Measurements from ENCODE around the gene HIVEP3.

The HIVEP3 gene

DNA sequence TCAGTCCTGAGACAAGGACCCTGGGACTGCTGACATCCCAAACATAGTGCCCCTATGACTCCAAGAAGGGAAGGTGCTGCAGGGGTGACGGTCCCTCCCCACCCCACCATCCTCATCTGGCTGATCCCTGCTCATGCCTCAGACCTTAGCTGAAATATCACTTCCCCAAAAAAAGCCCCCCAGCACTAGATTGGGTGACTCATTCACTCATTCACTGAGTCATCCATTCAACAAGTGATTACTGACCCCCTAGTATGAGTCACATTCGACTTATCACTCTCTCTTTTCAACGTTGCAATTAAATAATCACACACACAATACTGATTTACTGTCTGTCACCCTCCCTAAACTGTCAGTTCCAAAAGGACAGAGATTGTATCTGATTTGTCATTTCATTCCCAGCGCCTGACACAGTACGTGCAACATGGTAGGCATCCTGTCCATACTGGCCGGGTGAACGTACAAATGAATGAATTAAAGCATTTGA, 48.6 kb downstream of the HIVEP3 start:
- DNase-seq (ENCODE audit: low read depth) = no peak

DNA sequence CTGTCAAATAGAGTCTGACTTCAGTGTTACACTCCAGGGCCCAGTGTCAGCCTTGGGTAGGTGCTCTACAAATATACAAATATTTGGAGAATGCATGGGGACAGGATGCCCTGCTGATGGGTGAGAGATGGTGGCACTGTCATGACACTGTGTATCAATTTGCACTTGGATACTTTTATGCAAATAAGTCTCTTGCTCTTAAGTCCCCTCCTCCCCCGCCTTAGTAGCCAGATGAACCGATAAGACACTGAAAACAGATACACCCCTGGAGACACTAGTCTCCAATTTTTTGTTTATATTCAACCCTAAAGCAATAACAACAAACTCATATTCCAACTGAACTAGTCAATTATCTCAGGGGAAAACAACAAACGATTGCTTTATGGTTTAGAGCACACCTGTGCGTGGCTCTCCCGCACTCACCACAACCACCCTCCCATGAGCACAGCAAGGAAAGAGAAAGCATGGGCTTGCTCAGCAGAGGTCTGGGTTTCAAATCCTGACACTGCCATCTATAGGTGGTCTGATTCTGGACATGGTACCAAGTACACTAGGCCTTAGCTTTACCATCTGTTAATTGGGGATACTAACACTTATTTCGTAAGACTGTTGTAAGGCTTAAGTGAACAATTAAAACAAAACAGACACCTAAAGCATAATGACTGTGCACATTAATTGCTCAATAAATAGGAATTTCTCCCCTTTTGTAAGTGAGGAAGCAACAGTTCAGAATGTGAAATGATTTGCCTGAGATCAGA, 50.3 kb downstream of the HIVEP3 start:
- DNase-seq (ENCODE audit: low read depth) = no peak

DNA sequence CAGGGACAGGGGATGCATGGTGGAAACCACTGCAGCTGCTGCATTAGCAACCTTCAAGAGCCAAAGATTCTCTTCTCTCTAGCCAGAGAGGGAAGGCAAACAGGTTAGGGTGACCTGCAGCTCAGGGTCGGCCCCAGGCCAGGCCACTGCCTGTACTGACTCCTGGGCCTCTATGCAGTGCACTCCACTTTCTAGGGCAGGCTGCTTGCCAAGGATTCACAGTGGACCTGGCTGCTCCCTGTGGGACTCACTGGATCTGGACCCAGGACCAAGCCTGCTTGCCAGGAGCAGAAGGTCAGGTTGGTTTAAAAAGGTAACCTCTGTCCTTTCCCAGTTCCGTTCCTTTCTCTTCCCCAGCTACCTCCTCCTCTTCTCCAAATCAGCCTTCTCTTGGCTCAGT, 52.4 kb downstream of the HIVEP3 start:
- no peak for DNase-seq (ENCODE audit: low read depth)

DNA sequence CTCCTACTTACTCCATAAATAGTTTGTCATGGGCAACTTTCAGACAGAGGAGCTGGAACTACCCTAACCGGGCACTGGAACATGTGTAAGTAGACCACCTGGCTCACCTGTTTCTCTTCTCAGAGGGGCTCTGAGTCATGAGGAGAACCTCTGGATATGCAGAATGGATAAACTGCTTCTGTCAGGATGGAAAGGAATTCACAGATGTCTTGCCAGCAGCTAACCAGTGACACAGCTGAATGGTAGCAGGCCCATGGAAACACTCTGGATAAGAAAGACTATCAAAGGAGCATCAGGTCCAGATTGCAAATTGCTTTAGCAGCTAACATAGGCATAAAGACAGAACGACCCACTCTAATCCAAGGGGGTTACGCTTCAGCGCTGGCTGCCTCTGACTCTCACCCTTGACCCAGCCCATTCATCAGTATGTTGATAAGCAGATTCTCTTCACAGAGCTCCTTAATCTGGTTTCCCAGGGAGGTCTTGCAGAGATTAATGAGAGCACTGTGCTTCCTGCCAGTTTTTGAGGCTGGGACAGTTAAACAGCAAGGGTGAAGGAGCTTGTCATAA, 54.2 kb downstream of the HIVEP3 start:
- no peak for DNase-seq (ENCODE audit: low read depth)

DNA sequence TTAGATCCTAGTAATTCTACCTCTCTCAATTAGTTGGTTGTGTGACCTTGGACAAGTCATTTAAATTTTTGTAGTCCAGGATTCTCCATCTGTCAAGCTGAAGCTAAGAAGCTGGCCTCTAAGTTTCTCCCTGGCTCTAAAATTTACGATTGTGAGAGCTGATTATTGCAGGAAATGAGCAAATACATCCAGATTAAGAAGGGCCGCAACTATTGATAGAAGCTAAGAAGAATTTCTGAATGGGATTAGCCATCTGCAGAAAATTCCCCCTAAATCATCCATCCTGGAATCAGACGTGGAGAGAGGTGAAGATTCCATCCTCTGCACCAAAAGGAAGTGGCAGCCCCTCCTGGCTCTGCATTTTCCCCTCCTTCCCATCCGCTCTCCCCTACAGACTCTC, 55.0 kb downstream of the HIVEP3 start:
- DNase-seq (ENCODE audit: low read depth) = no peak

DNA sequence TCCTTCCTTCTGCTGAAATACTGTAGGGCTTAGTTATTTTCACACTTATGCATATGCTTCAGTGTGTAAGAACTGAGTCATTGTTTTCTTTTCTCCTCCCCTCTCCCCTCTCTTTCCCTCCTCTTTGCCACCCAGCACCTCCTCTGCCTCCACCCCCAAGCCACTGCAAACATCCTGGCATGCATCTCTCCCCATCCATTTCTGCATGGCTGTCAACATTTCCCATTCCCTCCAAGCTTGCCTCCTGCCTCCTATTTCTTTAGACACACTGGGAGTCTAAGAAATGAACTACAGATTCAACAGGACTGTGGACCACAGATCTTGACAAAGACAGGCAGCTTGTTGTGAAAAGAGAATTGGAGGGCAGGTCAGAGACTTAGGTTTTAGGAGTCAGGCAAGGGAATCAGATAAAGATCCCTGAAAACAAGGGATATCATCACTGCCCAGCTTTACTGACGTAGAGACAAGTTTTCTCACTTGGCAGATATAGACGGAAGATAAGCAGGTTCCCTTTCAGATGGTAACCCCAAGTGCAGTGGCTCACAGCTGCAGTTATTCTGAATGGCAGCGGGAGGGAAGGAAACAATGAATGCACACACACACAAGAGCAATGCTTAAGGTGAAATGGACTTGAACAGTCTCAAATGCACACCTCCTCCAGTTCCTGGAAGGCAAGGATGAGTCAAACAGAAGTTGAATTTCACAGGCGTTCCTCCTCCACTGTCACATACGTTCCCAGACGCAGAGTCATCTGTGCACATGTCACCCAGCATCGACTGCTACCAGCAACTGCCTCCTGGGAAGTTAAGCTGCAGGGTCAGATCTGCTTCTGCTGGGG, 56.1 kb downstream of the HIVEP3 start:
- DNase-seq (ENCODE audit: low read depth) = peak; percentile 5

DNA sequence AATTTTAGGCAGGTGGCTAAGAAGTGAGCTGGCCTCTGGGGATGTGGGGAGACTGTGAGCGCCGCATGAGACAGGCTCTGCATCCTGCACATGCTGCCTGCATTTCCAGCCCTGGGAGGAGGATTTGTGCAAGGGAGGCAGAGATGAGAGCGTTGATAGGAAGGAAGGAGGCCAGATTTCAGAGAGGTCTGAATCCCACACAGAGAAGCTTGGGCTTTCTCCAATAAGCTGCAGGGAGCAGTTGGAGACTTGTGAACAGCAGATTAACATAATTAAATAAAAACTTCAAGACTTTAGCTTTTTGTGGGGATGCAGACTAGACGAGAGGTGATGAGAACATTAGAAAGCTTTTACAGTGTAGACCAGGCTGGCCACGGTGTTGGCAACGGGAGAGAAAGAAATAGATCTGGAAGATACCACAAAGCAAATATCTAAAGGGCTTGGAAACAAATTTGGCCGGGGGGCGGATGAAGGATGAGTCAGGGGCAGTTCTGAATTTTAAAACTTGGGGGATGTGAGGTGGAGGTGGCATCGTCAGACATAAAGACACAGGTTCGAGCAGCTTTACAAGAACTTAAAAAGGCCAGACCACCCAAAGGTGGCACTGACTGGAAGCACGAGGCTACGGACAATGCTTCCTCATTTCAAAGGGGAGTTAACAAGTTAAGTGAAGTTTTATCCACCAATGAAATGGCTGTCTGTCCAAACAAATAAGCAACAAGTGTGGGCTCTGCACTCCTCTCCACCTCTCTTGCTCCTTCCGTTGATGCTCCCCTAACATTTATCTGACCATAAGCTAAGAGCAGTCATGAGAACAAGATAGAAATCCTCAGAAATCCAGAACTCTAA, 57.0 kb downstream of the HIVEP3 start:
- no peak for DNase-seq (ENCODE audit: low read depth)

DNA sequence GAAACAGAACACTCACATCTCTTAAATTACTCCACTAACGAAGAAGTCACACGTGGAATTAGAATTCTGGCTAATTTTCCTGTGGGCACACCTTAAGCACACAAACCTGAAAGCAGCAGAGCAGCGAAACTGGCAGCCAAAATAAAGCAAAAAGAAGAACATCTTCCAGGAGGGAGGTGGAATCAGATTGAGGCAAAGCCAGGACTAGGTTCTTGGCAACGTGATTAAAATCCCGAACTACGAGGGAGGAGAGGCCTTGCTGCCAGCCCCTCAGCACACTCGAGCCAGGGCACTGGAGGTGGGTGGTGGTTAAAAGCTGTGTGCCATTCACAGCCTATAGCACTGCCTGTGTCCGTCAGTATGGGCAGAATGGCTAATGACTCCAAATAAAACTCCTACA, 58.0 kb downstream of the HIVEP3 start:
- DNase-seq (ENCODE audit: low read depth) = no peak

DNA sequence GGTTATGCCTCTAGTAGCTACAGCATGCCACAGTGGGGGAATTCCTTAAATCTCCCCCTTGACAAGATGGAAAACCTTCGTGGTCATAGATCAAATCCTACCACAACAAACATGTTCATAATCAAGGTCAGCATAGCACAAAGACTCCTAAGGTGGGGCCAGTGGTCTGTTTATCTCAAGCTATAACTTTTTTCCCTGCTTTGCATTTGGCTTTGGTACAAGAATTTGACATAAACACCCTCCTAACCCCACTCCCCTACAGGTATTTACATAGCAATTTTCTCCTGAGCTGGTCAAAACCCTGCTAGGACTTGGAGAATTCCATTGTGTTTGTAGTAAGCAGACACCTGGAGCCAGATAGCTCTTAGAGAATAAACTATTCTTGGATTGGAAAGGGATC, 58.5 kb downstream of the HIVEP3 start:
- DNase-seq (ENCODE audit: low read depth) = no peak

DNA sequence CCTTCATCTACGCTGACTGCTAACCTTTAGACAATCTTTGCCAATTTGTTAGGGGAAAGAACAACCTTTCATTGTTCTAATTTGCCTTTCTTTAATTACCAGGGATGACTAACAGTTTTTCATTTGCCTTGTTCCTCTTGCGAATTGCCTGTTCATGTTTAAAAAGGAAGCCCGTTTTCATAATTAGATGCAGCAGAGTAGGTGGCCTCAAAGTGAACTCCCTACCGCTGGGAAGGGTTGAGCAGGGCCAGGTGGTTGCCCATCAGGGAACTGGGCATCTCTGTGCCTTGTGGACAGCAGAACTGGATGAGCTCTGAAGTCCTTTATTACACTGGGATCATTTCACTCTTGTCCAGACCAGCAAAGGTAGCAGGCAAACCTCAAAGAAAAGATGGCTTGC, 59.0 kb downstream of the HIVEP3 start:
- DNase-seq (ENCODE audit: low read depth) = no peak

DNA sequence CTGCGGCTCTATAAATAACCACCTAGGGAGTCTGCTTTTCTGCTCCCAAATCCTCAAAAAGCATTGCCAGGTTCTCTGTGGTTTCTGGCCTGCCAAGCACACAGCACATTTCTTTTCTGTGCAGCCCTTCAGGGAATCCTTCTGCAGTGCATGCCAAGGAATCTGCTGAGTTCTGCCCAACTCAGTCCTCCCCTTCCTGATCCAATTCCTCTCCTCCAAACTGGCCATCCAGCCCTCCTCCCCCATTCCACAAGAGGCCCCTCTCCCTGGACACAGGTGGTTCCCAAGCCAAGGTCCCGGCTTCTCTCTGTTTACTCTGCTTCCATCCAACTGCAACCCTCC, 61.8 kb downstream of the HIVEP3 start:
- no peak for DNase-seq (ENCODE audit: low read depth)

DNA sequence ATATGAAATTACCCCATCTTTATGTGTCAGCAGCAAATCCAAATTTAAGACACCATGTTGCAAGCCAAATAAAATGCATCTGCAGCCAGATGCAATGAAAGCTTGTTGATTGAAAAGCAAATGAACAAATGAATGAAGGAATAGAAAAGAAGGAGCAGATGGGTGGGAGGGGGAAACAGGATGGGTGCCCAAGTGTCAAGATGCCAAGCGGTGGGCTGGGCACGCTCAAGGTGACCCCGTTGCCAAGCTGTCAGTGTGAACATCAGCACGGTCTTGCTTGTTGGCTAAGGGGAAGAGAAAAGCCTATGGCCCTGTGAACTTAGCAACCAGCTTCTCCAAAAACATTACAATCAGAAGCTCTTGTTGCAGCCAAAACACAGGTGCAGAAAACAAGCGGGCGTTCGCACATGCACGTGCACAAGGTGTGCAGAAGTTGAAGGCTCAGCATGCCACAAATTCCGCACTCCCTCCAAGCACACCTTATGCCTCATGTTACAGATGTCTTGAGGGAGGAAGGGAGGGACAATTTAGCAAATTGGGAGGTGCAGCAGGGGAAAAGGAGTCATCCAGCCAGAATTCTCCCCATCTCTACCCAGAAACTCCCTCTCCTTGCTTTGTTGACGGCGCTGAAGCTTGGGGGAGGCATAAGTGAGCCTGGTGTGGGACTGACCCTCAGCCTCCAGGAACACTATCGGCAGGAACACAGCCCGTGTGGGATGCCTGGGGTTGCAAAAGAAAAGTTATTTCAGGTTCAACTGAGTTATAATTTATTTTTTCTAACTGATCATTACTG, 62.4 kb downstream of the HIVEP3 start:
- DNase-seq (ENCODE audit: low read depth) = no peak

DNA sequence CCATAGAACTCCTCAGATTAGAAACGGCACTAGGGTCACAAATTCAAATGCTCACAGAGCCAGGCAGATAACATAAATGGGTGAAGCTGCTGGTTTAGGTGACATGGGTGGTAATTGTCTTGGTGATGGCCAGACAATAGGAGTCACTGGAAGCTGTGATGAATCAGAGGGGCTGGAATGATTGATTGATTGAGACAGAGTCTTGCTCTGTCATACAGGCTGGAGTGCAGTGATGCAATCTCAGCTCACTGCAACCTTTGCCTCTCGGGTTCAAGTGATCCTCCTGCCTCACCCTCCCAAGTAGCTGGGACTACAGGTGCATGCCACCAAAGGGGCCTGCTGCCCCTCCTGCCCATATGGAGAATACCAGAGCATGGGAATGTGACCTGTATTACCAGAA, 63.0 kb downstream of the HIVEP3 start:
- DNase-seq (ENCODE audit: low read depth) = no peak

DNA sequence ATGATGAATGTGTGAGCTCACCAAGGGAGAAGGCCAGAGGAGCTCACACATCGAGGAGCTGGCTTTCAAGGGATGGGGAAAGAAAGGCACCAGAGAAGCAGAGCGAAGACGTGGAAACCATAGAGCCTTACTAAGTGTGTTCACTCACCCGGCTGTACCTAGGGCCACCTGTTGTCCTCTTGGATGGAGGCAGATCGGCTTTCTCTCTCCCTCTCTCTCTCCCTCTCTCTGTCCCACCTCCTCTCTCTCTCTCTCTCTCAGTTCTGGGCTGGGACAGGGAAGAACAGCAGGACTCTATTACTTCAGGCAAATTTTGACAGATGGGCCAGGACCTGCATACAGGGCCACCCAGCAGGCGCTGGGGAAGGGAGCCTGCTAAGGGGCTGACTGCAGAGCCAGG, 64.8 kb downstream of the HIVEP3 start:
- no peak for DNase-seq (ENCODE audit: low read depth)

DNA sequence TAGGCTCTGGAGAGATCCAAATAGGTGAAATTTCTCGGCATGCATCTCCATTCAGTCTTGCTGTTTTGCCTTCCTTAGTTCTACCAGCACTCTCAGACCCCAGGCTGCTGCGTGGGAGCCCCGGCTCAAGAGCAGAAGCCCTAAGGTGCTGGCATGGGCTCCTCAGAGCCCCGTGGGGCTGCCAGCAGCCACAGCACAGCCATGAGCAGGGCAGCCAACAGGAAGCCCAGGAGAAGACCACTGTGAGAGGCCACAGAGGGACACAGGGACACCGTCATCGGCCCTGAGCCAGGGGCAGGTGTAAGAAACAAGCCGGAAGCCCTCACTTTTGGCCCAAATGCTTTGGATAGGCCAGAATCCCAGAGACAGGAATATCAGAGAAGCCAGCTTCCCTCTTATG, 66.6 kb downstream of the HIVEP3 start:
- no peak for DNase-seq (ENCODE audit: low read depth)

DNA sequence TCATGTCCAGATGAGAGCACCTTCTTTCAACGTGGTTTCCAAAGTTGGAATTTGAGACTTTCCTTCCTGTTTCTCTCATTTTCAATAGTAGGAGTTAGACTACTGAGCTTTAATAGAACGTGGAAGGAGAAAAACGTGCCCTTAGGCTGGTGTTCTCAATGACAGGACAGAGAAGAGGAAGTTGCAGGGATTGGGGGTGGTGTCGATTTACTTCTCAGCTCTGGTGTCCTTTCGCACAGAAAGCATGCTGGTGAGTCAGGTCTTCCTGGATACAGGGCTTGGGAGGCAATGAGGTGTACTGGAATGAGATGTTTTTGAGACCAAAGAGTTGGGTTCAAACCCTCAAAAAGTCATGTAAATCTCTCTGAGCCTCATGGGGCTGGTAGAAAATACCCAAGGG, 67.1 kb downstream of the HIVEP3 start:
- no peak for DNase-seq (ENCODE audit: low read depth)

DNA sequence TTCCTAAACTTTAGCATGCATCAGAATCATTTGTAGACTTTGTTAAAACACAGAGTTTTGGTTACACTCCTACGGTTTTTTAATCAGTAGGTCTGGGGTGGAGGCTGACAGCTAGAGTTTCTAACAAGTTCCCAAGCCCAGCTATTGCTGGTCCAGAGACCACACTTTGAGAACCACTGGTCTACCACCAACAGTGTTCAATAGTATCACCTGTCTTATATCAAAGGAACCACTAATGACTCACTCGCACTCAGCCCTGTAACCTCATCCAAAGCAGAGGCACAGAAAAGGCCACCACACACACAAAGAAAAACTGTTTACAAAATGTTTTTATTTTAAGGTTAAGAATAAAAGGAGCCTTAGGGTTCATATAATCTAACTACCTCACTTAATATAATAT, 68.7 kb downstream of the HIVEP3 start:
- no peak for DNase-seq (ENCODE audit: low read depth)

DNA sequence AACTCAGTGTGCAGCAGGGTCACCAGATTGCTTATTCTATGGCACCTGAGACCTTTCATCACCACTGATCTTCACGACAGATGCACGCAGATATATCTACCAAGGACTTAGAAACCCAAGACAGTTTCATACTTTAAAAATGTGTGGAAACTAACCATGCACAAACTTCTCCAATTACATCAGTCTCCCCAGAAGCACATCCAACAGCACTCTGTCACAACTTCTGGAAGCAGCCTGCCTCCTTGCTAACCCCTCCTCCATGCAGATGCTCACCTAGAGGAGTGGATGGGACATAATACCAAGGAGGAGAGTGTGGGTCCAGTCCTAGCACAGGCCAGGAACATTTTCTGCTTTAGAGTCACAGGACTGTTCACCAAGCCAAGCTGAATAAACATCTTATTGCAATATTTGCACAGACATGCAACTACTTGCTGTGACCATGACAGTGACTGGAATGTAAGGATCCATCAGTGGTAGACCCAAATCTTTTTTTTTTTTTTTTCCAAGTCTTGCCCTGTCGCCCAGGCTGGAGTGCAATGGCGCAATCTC, 69.4 kb downstream of the HIVEP3 start:
- DNase-seq (ENCODE audit: low read depth) = no peak

DNA sequence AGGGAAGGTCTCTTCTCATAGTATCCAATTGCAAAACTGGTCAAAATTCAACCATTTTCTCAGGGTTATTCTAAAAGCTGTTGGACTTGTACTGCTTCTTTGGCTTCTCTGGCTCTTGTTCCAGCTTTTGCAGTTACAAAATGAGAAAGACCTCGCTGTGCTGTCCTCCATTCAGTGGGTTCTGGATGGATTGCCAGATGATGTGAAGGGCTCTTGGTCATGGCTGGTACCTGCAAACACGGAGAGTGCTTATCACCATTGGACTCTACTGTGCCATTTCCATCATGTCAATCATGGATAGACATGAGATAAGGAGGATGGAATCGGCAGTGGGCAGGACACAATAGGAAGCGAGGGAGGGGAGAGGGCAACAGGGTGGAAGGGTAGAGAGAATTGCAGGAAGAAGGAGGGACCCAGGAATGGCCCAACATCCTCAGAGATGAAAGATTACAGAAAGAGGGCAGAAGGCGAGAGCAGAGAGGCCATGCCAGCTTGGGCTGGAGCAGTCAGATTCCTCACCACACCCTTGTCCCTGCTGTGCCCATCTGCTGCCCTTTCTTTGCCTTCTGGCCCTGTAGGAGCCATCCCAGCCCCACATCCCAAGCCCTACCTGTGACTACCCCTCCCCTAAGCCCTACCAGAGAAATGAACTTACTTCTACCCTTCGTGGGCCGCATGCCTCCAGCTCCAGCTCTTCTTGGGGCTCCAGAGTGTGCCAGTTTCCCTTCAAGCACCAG, 70.3 kb downstream of the HIVEP3 start:
- DNase-seq (ENCODE audit: low read depth) = no peak

DNA sequence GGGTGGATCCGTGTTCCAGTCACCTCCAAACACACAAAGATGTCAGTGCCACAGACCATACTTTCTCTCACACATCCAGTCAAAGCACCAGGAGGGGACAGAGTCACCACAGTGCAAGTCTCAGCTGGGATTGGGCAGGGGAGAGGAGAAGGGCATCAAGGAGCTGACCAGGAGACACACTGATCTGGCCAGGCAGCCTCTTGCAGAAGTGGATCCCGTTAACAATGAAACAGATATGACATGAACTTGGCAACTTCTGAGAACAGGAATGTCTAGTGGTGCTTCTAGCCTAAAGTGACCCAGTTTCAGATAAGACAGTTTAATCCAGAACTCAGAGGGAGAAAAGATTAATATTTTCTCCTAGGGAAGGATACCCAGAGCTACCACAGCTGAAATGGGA, 71.0 kb downstream of the HIVEP3 start:
- DNase-seq (ENCODE audit: low read depth) = no peak

Measured in activated T-helper 9 cell treated with anti-CD3 and anti-CD28 coated beads, Interleukin-2, amount 50 U/mL, for 16 hours (primary cell).